GM23338 (cell line): Measurements from ENCODE around the gene ACYP2.

Experiments used
- CREB1 ChIP-seq: fragments of 250-450 bp; sonication (Bioruptor Pico); IDR thresholded peaks from 2 replicates; pipeline ENCODE4 v1.5.0; 2020; ENCODE audit warnings: low read depth, mild to moderate bottlenecking, moderate library complexity
- EZH2phosphoT487 ChIP-seq: fragments of 200-600 bp; sonication (generic); IDR thresholded peaks from one replicate; pipeline ENCODE4 v1.8.1; 2018; ENCODE audit warnings: antibody characterized with exemption; ENCODE audit not compliant: unreplicated experiment
- POLR2AphosphoS5 ChIP-seq: IDR thresholded peaks from 2 replicates; pipeline ENCODE4 v1.6.1; 2016; ENCODE audit warnings: antibody characterized with exemption, low read depth
- TF ChIP-seq, protein P1 (sequence below), 2 experiments: fragments of 200-600 bp in 1 of 2; sonication (generic) in 1 of 2; conservative IDR thresholded peaks; 2 replicates each; pipeline versions ENCODE4 v1.5.1 to v1.6.1; 2016 to 2017; ENCODE audit warnings: antibody characterized with exemption in 2 of 2, low read depth in 2 of 2, mild to moderate bottlenecking in 2 of 2, moderate library complexity in 1 of 2

GRCh38 chr2:54289917-54290316 lies 174.5 kb downstream of the ACYP2 start:
- TF ChIP-seq CREB1 (CRISPR knock-in tag) (no peak), EZH2phosphoT487 (no peak), POLR2AphosphoS5 (no peak)
- TF ChIP-seq, protein P1, sequence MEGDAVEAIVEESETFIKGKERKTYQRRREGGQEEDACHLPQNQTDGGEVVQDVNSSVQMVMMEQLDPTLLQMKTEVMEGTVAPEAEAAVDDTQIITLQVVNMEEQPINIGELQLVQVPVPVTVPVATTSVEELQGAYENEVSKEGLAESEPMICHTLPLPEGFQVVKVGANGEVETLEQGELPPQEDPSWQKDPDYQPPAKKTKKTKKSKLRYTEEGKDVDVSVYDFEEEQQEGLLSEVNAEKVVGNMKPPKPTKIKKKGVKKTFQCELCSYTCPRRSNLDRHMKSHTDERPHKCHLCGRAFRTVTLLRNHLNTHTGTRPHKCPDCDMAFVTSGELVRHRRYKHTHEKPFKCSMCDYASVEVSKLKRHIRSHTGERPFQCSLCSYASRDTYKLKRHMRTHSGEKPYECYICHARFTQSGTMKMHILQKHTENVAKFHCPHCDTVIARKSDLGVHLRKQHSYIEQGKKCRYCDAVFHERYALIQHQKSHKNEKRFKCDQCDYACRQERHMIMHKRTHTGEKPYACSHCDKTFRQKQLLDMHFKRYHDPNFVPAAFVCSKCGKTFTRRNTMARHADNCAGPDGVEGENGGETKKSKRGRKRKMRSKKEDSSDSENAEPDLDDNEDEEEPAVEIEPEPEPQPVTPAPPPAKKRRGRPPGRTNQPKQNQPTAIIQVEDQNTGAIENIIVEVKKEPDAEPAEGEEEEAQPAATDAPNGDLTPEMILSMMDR (conservative IDR thresholded peaks at IDR 0.05; ENCODE audit: low read depth in 2 of 2): no peak
